AG04449 (cell line): ENCODE results near the gene GRID2.

ENCODE experiments used
- CTCF ChIA-PET: fragments of 350-600 bp; formaldehyde crosslinking; extraction: SDS; loops from one replicate; lab custom pipeline; 2021; ENCODE audit warnings: antibody characterized with exemption; lab: Yijun Ruan, JAX
- POLR2A ChIA-PET: fragments of 400-600, 350-600 bp; formaldehyde crosslinking; extraction: SDS; loops from one replicate; lab custom pipeline; 2020; ENCODE audit warnings: antibody characterized with exemption, inconsistent platforms; lab: Yijun Ruan, JAX
- DNase-seq: peaks from one replicate; pipeline ENCODE4 v3.0.0-alpha.2; 2010; ENCODE audit warnings: low read depth, low spot score
- H3K4me3 ChIP-seq: 2 replicates; pipeline ENCODE4 v1.5.1; 2011; ENCODE audit warnings: low read depth, mild to moderate bottlenecking, control low read depth, low read length
- TF ChIP-seq, protein P1 (sequence below): IDR thresholded peaks from one replicate; pipeline ENCODE4 v1.5.1; 2011; ENCODE audit warnings: mild to moderate bottlenecking, moderate library complexity, low read length, control low read depth, inconsistent platforms; ENCODE audit not compliant: insufficient read depth; ENCODE audit errors: missing control alignments

The GRID2 gene

DNA sequence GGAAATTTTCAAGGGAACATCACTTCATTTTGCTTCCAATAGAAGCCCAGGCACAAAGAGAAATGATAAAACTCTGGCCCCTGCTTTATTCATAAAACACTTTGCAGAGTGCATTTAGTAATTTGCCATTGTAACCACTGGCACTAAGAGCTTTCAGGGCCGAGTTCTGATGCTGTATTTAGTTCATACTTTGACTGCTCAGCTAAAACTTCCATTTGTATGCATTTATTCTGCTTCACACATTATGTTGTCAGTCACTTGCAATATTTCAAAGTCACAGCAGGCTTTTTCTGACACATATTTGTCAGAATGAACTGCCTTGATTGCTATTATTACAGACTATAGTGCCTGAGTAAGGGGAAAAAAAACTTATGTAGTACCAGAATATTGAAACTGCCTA lies 1350.4 kb downstream of the GRID2 start:
- no peak overlapping the region for H3K4me3 ChIP-seq
- CTCF ChIA-PET = no interaction called here
- TF ChIP-seq, protein P1, sequence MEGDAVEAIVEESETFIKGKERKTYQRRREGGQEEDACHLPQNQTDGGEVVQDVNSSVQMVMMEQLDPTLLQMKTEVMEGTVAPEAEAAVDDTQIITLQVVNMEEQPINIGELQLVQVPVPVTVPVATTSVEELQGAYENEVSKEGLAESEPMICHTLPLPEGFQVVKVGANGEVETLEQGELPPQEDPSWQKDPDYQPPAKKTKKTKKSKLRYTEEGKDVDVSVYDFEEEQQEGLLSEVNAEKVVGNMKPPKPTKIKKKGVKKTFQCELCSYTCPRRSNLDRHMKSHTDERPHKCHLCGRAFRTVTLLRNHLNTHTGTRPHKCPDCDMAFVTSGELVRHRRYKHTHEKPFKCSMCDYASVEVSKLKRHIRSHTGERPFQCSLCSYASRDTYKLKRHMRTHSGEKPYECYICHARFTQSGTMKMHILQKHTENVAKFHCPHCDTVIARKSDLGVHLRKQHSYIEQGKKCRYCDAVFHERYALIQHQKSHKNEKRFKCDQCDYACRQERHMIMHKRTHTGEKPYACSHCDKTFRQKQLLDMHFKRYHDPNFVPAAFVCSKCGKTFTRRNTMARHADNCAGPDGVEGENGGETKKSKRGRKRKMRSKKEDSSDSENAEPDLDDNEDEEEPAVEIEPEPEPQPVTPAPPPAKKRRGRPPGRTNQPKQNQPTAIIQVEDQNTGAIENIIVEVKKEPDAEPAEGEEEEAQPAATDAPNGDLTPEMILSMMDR = no peak
- no peak for DNase-seq
- POLR2A ChIA-PET = no interaction called here

DNA sequence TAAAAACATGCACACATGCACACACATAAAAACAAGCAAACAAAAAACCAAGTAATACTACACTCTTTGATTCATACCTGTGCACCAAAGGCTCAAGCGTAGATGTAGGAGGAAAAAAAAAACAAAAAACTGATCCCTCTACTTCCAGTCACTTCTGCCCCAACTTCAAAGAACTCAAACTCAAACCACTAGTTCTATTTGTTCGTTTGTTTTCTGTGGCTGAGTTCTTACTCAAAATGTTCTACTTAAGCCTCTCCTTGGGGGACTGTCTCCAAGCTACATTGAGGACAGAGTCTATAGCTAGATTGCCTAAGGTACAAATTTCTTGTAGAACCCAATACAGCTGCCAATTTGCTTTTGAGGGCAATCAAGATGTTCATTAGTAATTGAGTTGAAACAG lies 1353.8 kb downstream of the GRID2 start:
- POLR2A ChIA-PET = no interaction called here
- TF ChIP-seq, protein P1 = no peak
- DNase-seq = no peak
- no peak overlapping the region for H3K4me3 ChIP-seq
- CTCF ChIA-PET = no interaction called here

DNA sequence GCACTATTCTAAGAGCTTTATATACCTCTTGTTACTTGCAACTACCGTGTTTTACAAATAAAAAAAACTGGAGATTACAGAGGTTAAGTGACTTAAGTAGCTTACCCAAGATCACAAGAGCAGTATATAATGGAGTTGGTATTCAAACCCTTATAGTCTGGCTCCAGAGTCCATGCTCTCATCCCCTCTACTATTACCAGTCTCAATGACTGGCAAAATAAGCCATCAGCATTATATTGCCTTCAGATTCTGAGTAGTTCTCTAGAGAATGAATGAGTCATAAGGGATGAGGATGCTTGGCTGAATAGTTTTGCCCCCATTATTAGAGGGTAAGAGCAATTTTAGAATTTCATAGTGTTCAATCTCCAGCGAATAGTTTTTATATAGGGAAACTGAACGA lies 1354.7 kb downstream of the GRID2 start:
- no peak overlapping the region for H3K4me3 ChIP-seq
- ChIA-PET CTCF (no interaction called here), POLR2A (no interaction called here)
- TF ChIP-seq, protein P1 = no peak
- no peak for DNase-seq

DNA sequence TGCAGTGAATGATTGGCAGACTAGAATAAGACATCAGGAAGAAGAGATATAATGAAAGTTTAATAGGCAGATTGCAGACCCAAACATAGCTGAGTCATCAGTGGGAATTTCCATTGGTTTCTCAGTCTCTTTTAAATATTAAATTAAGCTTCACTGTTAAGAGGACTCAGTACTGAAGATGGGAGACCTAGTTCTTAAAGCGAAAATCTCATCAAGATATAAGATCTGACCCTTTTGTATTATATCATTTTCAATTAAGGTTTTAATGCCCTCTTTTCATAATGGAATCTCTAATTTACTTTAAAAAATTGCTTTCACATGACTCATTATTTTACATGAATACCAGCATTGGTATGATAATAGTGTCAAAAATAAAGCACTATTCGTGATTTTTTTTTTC lies 1355.9 kb downstream of the GRID2 start:
- TF ChIP-seq, protein P1 = no peak
- CTCF ChIA-PET = no interaction called here
- no peak for DNase-seq
- H3K4me3 ChIP-seq = no peak overlapping the region
- POLR2A ChIA-PET = no interaction called here

DNA sequence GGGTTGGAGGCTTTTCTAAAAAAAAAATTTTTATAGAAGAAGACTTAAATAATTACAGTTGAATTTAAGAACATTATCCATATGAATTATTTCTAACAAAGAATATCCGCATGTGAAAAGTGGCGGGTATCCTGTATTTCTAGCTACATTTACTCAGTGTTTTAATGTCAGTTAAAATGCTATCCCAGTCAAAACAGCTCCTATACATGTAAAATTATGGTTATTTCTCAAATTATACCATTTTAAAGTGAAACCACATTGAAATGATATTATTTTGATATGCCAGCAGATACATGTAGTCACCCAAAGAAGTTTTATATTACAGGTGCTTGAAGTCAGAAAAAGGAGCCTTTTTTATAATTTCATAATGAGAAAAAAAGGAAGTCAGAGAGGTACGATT lies 1356.3 kb downstream of the GRID2 start:
- TF ChIP-seq, protein P1 = no peak
- ChIA-PET CTCF (no interaction called here), POLR2A (no interaction called here)
- H3K4me3 ChIP-seq = no peak overlapping the region
- DNase-seq = no peak

DNA sequence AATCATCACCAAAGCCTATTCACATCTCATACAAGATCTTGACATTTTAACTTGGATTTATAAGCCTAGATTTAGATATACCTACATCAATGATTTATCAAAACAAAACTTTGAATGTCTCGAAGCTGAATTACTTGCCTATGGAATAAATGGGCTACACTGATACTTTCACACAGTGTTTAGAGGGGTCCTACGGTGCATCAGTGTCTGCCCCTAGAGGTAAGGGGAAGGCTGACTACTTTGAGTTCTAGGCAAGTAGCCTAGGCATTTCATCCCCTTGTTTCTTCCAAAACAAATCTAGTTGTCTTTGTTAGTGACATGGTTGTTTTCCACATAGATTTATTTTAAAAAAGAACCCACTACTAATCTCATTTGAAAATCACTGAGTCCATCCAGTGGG lies 1366.7 kb downstream of the GRID2 start:
- CTCF ChIA-PET = no interaction called here
- no peak for DNase-seq
- POLR2A ChIA-PET = no interaction called here

More for the DNA sequence above, 1366.7 kb downstream of the GRID2 start:
- TF ChIP-seq, protein P1 = no peak
- H3K4me3 ChIP-seq = no peak overlapping the region
